AG04450 (cell line): ENCODE data around the gene LVRN. TPM values are rescaled to one million over a fixed set of nuclear protein-coding genes. Genes with fewer than 3 reads are reported as not detected.

Experiments used
- CTCF ChIA-PET: fragments of 300-600, 350-600 bp; formaldehyde crosslinking; extraction: SDS; loops from one replicate; lab custom pipeline; 2022; ENCODE audit warnings: antibody characterized with exemption, inconsistent platforms; lab: Charles Lee
- POLR2A ChIA-PET: fragments of 350-600 bp; formaldehyde crosslinking; extraction: SDS; loops from one replicate; lab custom pipeline; 2021; ENCODE audit warnings: antibody characterized with exemption, inconsistent platforms; lab: Yijun Ruan, JAX
- DNase-seq: peaks from one replicate; pipeline ENCODE4 v3.0.0-alpha.2; 2011; ENCODE audit warnings: low read depth, low spot score
- H3K27ac ChIP-seq: one replicate; pipeline ENCODE4 v1.5.1; 2012; ENCODE audit warnings: low read depth, low read length, control low read depth
- H3K27me3 ChIP-seq: one replicate; pipeline ENCODE4 v1.6.0; 2012; ENCODE audit warnings: low read length; ENCODE audit not compliant: control insufficient read depth, insufficient read depth
- H3K4me3 ChIP-seq: 2 replicates; pipeline ENCODE4 v1.5.1; 2011; ENCODE audit warnings: mild to moderate bottlenecking, low read depth, low read length, control low read depth
- H3K9me3 ChIP-seq: 2 replicates; pipeline ENCODE4 v1.5.1; 2012; ENCODE audit warnings: low read length; ENCODE audit not compliant: control insufficient read depth, insufficient read depth
- CTCF ChIP-seq: IDR thresholded peaks from 2 replicates; pipeline ENCODE4 v1.5.1; 2011; ENCODE audit warnings: low read depth, low read length, control low read depth, inconsistent platforms
- polyA plus RNA-seq: library from polyadenylated mRNA; depleted of rRNA; stranded (reverse); fragments of >200 nt; gene quantifications from 2 replicates; pipeline ENCODE4 v1.2.3, GENCODE V29; 2011

The LVRN gene
- polyA plus RNA-seq, 1 experiment: 0.53 TPM

GRCh38 chr5:115962565-115963402, 509 bp downstream of the LVRN start:
- H3K27me3 ChIP-seq: peaks cover 21% of the 10 kb centered on the region
- peaks cover 10% of the 10 kb centered on the region; the same call in 1 of the 2 replicates for H3K9me3 ChIP-seq
- POLR2A ChIA-PET: interaction anchor here (2.1 kb wide), 1 partner anchor 17 kb away, joined by 7 read pairs; no protein-coding TSS in a partner anchor
- no peak for DNase-seq
- TF ChIP-seq CTCF: no peak
- CTCF ChIA-PET: interaction anchor here (0.9 to 1.3 kb wide), 2 partner anchors 9 to 21 kb away, joined by 3 to 4 read pairs; no protein-coding TSS in a partner anchor
- H3K4me3 ChIP-seq: peak overlapping the region; percentile 40
- H3K27ac ChIP-seq: no peak overlapping the region

GRCh38 chr5:115963566-115963965, 1.3 kb downstream of the LVRN start:
- Histone ChIP-seq H3K27me3 (peaks cover 21% of the 10 kb centered on the region), H3K4me3 (no peak overlapping the region), H3K9me3 (peaks cover 10% of the 10 kb centered on the region; the same call in 1 of the 2 replicates), H3K27ac (no peak overlapping the region)
- TF ChIP-seq CTCF: no peak
- no peak for DNase-seq
- POLR2A ChIA-PET: no interaction called here
- CTCF ChIA-PET: interaction anchor here (1.3 kb wide), 1 partner anchor 76 kb away, joined by 3 read pairs; no protein-coding TSS in a partner anchor

GRCh38 chr5:115968770-115969169, 6.5 kb downstream of the LVRN start:
- Histone ChIP-seq H3K27me3 (no peaks in the 10 kb centered on the region), H3K4me3 (no peak overlapping the region), H3K9me3 (no peaks in the 10 kb centered on the region), H3K27ac (no peak overlapping the region)
- POLR2A ChIA-PET: no interaction called here
- no peak for DNase-seq
- TF ChIP-seq CTCF: no peak
- CTCF ChIA-PET: no interaction called here

GRCh38 chr5:115977096-115977495, 14.8 kb downstream of the LVRN start:
- TF ChIP-seq CTCF: no peak
- Histone ChIP-seq H3K4me3 (no peak overlapping the region), H3K27ac (no peak overlapping the region), H3K27me3 (no peaks in the 10 kb centered on the region), H3K9me3 (no peaks in the 10 kb centered on the region; the same call in 1 of the 2 replicates)
- POLR2A ChIA-PET: no interaction called here
- CTCF ChIA-PET: no interaction called here
- no peak for DNase-seq

- Histone ChIP-seq H3K27me3 (no peaks in the 10 kb centered on the region), H3K27ac (peak overlapping the region; percentile 32), H3K9me3 (no peaks in the 10 kb centered on the region; the same call in 1 of the 2 replicates), H3K4me3 (no peak overlapping the region)
- TF ChIP-seq CTCF: no peak
- peak; percentile 65 for DNase-seq
- CTCF ChIA-PET: no interaction called here
- POLR2A ChIA-PET: no interaction called here
Observed at GRCh38 chr5:115977988-115978387, 15.7 kb downstream of the LVRN start.
